Measurements from ENCODE around the gene GALNT12. TPM values are rescaled to one million over a fixed set of nuclear protein-coding genes. Genes with fewer than 3 reads are reported as not detected.

Gene GALNT12
- total RNA-seq, 6 donors from 2014 or later, result 18.2 to 89.1 (median 30.0) TPM

GRCh38 chr9:98823666-98824334, 16.3 kb downstream of the GALNT12 start:
- WGBS, 2 donors, result 91 to 100% methylated on average over 1 to 3 of the region's 3 CpGs
- Histone ChIP-seq H3K4me3 (no peak overlapping the region), H3K27me3 (no peaks in the 10 kb centered on the region), H3K36me3 (peaks cover 0 to 4% (median 0%) of the 10 kb centered on the region in 4 donors), H3K27ac (no peak overlapping the region), H3K9me3 (no peaks in the 10 kb centered on the region), H3K4me1 (no peaks in the 10 kb centered on the region)
- peak in 1 of 2 donors; percentile 32 for ATAC-seq (ENCODE audit: low FRiP score in 2 of 2)
- TF ChIP-seq POLR2A (IDR thresholded peaks at IDR 0.05), result no peak
- TF ChIP-seq, protein P1, sequence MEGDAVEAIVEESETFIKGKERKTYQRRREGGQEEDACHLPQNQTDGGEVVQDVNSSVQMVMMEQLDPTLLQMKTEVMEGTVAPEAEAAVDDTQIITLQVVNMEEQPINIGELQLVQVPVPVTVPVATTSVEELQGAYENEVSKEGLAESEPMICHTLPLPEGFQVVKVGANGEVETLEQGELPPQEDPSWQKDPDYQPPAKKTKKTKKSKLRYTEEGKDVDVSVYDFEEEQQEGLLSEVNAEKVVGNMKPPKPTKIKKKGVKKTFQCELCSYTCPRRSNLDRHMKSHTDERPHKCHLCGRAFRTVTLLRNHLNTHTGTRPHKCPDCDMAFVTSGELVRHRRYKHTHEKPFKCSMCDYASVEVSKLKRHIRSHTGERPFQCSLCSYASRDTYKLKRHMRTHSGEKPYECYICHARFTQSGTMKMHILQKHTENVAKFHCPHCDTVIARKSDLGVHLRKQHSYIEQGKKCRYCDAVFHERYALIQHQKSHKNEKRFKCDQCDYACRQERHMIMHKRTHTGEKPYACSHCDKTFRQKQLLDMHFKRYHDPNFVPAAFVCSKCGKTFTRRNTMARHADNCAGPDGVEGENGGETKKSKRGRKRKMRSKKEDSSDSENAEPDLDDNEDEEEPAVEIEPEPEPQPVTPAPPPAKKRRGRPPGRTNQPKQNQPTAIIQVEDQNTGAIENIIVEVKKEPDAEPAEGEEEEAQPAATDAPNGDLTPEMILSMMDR (IDR thresholded peaks at IDR 0.05), result no peak
- no peak for TF ChIP-seq EP300 (IDR thresholded peaks at IDR 0.05)
- no peak for TF ChIP-seq POLR2AphosphoS5 (IDR thresholded peaks at IDR 0.05)
- no peak for DNase-seq

DNA sequence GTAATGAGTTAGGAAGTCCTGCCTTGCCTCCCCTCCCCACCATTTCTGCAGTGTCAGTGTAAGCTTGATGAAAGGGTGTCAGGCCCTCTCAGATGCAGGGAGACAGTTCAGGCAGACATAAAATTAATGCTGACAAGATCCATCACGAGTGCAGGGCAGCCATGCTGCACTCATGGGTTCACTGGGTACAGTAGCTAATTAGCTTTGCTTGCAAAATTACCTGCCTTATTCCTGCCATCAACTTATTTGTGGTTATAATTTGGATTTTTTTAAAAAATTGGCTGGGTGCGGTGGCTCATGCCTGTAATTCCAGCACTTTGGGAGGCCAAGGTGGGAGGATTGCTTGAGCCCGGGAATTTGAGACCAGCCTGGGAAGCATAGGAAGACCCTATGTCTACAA, 17.9 kb downstream of the GALNT12 start:
- Histone ChIP-seq H3K36me3 (peaks cover 0 to 4% (median 0%) of the 10 kb centered on the region in 4 donors), H3K27me3 (no peaks in the 10 kb centered on the region), H3K27ac (no peak overlapping the region), H3K4me1 (no peaks in the 10 kb centered on the region), H3K9me3 (no peaks in the 10 kb centered on the region), H3K4me3 (no peak overlapping the region)
- 91 to 92% methylated on average over 3 of the region's 3 CpGs for WGBS, 2 donors
- ATAC-seq (ENCODE audit: low FRiP score in 2 of 2) (no peak), DNase-seq (no peak)
- TF ChIP-seq POLR2A (IDR thresholded peaks at IDR 0.05) (no peak), EP300 (IDR thresholded peaks at IDR 0.05) (no peak), POLR2AphosphoS5 (IDR thresholded peaks at IDR 0.05) (no peak)
- TF ChIP-seq, protein P1 (IDR thresholded peaks at IDR 0.05), result no peak

GRCh38 chr9:98826716-98827115, 19.2 kb downstream of the GALNT12 start:
- H3K9me3 ChIP-seq, result no peaks in the 10 kb centered on the region
- peaks cover 0 to 4% (median 0%) of the 10 kb centered on the region in 4 donors for H3K36me3 ChIP-seq
- WGBS, 2 donors, result 95 to 96% methylated on average over 19 to 20 of the region's 20 CpGs
- H3K27me3 ChIP-seq, result no peaks in the 10 kb centered on the region
- TF ChIP-seq POLR2AphosphoS5 (IDR thresholded peaks at IDR 0.05) (no peak), EP300 (IDR thresholded peaks at IDR 0.05) (no peak), POLR2A (IDR thresholded peaks at IDR 0.05) (no peak)
- TF ChIP-seq, protein P1 (IDR thresholded peaks at IDR 0.05), result no peak
- DNase-seq (peak in 1 of 2 donors; percentile 72), ATAC-seq (ENCODE audit: low FRiP score in 2 of 2) (no peak)
- no peak overlapping the region for H3K27ac ChIP-seq
- H3K4me3 ChIP-seq, result no peak overlapping the region
- H3K4me1 ChIP-seq, result no peaks in the 10 kb centered on the region

DNA sequence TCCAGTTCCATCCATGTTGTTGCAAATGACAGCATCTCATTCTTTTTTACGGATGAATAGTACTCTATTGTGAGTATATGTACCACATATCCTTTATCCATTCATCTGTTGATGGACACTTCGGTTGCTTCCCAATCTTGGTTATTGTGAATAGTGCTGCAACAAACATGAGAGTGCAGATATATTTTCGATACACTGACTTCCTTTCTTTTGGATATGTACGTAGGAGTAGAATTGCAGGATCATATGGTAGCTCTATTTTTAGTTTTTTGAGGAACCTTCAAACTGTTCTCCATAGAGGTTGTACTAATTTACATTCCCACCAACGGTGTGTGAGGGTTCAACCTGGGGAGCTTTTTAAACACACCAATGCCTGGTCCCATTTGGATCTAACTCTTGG, 22.3 kb downstream of the GALNT12 start:
- TF ChIP-seq POLR2AphosphoS5 (IDR thresholded peaks at IDR 0.05) (no peak), POLR2A (IDR thresholded peaks at IDR 0.05) (no peak), EP300 (IDR thresholded peaks at IDR 0.05) (no peak)
- TF ChIP-seq, protein P1 (IDR thresholded peaks at IDR 0.05), result no peak
- no peaks in the 10 kb centered on the region for H3K27me3 ChIP-seq
- no peak for ATAC-seq (ENCODE audit: low FRiP score in 2 of 2)
- no peak for DNase-seq
- no peaks in the 10 kb centered on the region for H3K9me3 ChIP-seq
- WGBS, 2 donors, result 77 to 83% methylated on average over 5 of the region's 5 CpGs
- H3K36me3 ChIP-seq, result peaks cover 0 to 4% (median 0%) of the 10 kb centered on the region in 4 donors
- H3K4me3 ChIP-seq, result no peak overlapping the region
- no peak overlapping the region for H3K27ac ChIP-seq
- peaks cover 0 to 6% (median 2%) of the 10 kb centered on the region in 4 donors for H3K4me1 ChIP-seq

GRCh38 chr9:98830554-98830953, 23.1 kb downstream of the GALNT12 start:
- WGBS, 2 donors, result 75 to 80% methylated on average over 5 of the region's 5 CpGs
- no peak for ATAC-seq (ENCODE audit: low FRiP score in 2 of 2)
- Histone ChIP-seq H3K27me3 (no peaks in the 10 kb centered on the region), H3K27ac (no peak overlapping the region), H3K4me3 (no peak overlapping the region), H3K9me3 (no peaks in the 10 kb centered on the region), H3K4me1 (peaks cover 0 to 6% (median 2%) of the 10 kb centered on the region in 4 donors), H3K36me3 (peaks cover 0 to 4% (median 0%) of the 10 kb centered on the region in 4 donors)
- DNase-seq, result no peak
- TF ChIP-seq POLR2AphosphoS5 (IDR thresholded peaks at IDR 0.05), result no peak

Measured in upper lobe of left lung (tissue), 6 donors.